ENCODE data around the gene TEX9.

DNA sequence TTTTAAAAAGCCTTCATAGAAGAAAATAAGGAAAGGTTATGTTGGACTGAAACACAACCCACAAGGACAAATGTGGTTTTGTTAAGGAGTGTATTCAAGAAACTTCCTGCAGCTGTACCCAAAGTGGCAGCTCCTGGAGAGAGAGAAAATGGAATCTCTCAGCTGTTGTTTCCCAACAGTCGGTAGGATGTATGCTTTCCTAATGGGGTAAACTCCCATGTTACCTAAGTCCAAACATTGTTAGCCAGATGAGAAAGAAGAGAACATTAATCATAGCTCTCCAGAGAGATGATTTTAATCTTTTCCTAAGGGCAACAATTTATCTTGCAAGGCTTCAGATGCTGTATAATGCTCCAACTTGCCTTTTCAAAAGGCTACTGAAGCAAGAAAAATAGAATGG, 22.6 kb upstream of the TEX9 start:
- TF ChIP-seq, protein P1, sequence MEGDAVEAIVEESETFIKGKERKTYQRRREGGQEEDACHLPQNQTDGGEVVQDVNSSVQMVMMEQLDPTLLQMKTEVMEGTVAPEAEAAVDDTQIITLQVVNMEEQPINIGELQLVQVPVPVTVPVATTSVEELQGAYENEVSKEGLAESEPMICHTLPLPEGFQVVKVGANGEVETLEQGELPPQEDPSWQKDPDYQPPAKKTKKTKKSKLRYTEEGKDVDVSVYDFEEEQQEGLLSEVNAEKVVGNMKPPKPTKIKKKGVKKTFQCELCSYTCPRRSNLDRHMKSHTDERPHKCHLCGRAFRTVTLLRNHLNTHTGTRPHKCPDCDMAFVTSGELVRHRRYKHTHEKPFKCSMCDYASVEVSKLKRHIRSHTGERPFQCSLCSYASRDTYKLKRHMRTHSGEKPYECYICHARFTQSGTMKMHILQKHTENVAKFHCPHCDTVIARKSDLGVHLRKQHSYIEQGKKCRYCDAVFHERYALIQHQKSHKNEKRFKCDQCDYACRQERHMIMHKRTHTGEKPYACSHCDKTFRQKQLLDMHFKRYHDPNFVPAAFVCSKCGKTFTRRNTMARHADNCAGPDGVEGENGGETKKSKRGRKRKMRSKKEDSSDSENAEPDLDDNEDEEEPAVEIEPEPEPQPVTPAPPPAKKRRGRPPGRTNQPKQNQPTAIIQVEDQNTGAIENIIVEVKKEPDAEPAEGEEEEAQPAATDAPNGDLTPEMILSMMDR (IDR thresholded peaks at IDR 0.05 in 8 of 11, conservative IDR thresholded peaks at IDR 0.05 in 3 of 11) = no peak
- TF ChIP-seq POLR2A (IDR thresholded peaks at IDR 0.05) = no peak
